HepG2 (cell line): ENCODE measurements around the gene PREX1. TPM values are rescaled to one million over a fixed set of nuclear protein-coding genes. Genes with fewer than 3 reads are reported as not detected.

Experiments
- ATAC-seq: fragments of 200-7000 bp; cut with Tn5 transposase; 3 replicates; pipeline ENCODE4 v1.9.1; 2020; ENCODE audit warnings: mild to moderate bottlenecking, moderate library complexity
- Bru-seq: library from RNA; stranded (reverse); fragments of 400-500 nt; gene quantifications from one replicate; lab custom pipeline; 2021; lab: Mats Ljungman, UMichigan
- BruChase-seq, 2 experiments: library from RNA; stranded (reverse); fragments of 400-500 nt; gene quantifications; one replicate each; lab custom pipeline; 2021; lab: Mats Ljungman, UMichigan
- BruUV-seq: library from RNA; stranded (reverse); fragments of 400-500 nt; replicated peaks from 2 replicates; lab custom pipeline; 2021; lab: Mats Ljungman, UMichigan
- CTCF ChIA-PET: fragments of 300-600 bp; formaldehyde crosslinking; extraction: SDS; loops from one replicate; lab custom pipeline; 2021; ENCODE audit warnings: low total read pairs, inconsistent platforms, low intra/inter-chr PET ratio; lab: Yijun Ruan, JAX
- POLR2A ChIA-PET: fragments of 350-600 bp; sonication (Branson Sonifier 250); formaldehyde crosslinking; loops from one replicate; lab custom pipeline; 2020; ENCODE audit warnings: antibody characterized with exemption, inconsistent platforms; lab: Yijun Ruan, JAX
- DNase-seq: peaks from one replicate; pipeline ENCODE4 v3.0.0-alpha.2; 2015; ENCODE audit warnings: low spot score
- FAIRE-seq: peaks from 3 replicates; lab custom pipeline; 2011; peaks lifted over from hg19 to GRCh38; lab: Jason Lieb, UNC
- H2AFZ ChIP-seq: one replicate; pipeline ENCODE4 v1.6.1; 2011; ENCODE audit warnings: low read length, inconsistent platforms
- H3K27ac ChIP-seq: fragments of 300-600 bp; 3 replicates; pipeline ENCODE4 v1.8.0; 2011; ENCODE audit warnings: mixed run types, mild to moderate bottlenecking, mixed read lengths, low read length, inconsistent platforms; ENCODE audit not compliant: insufficient read depth; ENCODE audit errors: extremely low read length
- H3K27me3 ChIP-seq, 2 experiments: fragments of 200-600 bp in 1 of 2; 2 replicates in 1 of 2; 3 replicates in 1 of 2; pipeline versions ENCODE4 v1.6.0 to v1.8.0; 2011; ENCODE audit warnings: low read length in 2 of 2, mild to moderate bottlenecking in 2 of 2, moderate library complexity in 2 of 2, inconsistent platforms in 1 of 2; ENCODE audit not compliant: insufficient read depth in 2 of 2, control insufficient read depth in 1 of 2
- H3K36me3 ChIP-seq, 2 experiments: fragments of 200-600 bp in 1 of 2; replicated peaks in 1 of 2; 2 replicates in 1 of 2; 3 replicates in 1 of 2; pipeline versions ENCODE4 v1.5.1 to v1.8.0; 2011; ENCODE audit warnings: low read length in 2 of 2, inconsistent platforms in 1 of 2; ENCODE audit not compliant: insufficient read depth in 2 of 2, control insufficient read depth in 1 of 2
- H3K4me1 ChIP-seq: 2 replicates; pipeline ENCODE4 v1.5.1; 2012; ENCODE audit warnings: low read length, inconsistent platforms; ENCODE audit not compliant: insufficient read depth
- H3K4me2 ChIP-seq: 2 replicates; pipeline ENCODE4 v1.6.0; 2011; ENCODE audit warnings: low read depth, low read length, inconsistent platforms
- H3K4me3 ChIP-seq, 3 experiments: fragments of 200-600 bp in 1 of 3; sonication (generic), shearing (Covaris generic) in 1 of 3; replicated peaks in 1 of 3; 2 replicates each; pipeline ENCODE4 v1.5.1; 2011 to 2016; ENCODE audit warnings: low read length in 3 of 3, inconsistent platforms in 2 of 3, low read depth in 2 of 3, mild to moderate bottlenecking in 2 of 3, control low read depth in 1 of 3, mixed read lengths in 1 of 3; ENCODE audit not compliant: insufficient read depth in 1 of 3
- H3K79me2 ChIP-seq: one replicate; pipeline ENCODE4 v1.6.1; 2011; ENCODE audit warnings: low read length, inconsistent platforms; ENCODE audit not compliant: insufficient read depth
- H3K9ac ChIP-seq: 2 replicates; pipeline ENCODE4 v1.6.0; 2011; ENCODE audit warnings: mild to moderate bottlenecking, low read depth, low read length, inconsistent platforms; ENCODE audit not compliant: insufficient read depth
- H3K9me3 ChIP-seq: 2 replicates; pipeline ENCODE4 v1.5.1; 2012; ENCODE audit warnings: mild to moderate bottlenecking, low read length
- H4K20me1 ChIP-seq: 2 replicates; pipeline ENCODE4 v1.6.0; 2011; ENCODE audit warnings: inconsistent platforms, mild to moderate bottlenecking, low read length, moderate library complexity; ENCODE audit not compliant: insufficient read depth
- ATF7 ChIP-seq, 2 experiments: fragments of 450-650 bp in 1 of 2; sonication (generic) in 1 of 2; formaldehyde crosslinking in 1 of 2; IDR thresholded peaks; 2 replicates each; pipeline versions ENCODE4 v1.4.0 to v1.6.1; 2016 to 2020; ENCODE audit warnings: antibody characterized with exemption in 1 of 2, mild to moderate bottlenecking in 1 of 2, missing genetic modification reagents in 1 of 2
- MAZ ChIP-seq, 2 experiments: sonication (generic) in 1 of 2; formaldehyde crosslinking in 1 of 2; IDR thresholded peaks; 2 replicates each; pipeline versions ENCODE4 v1.5.0 to v1.6.1; 2012 to 2020; ENCODE audit warnings: low read depth in 2 of 2, mild to moderate bottlenecking in 2 of 2, borderline replicate concordance in 1 of 2, improper control_type of control experiment in 1 of 2, low read length in 1 of 2, missing genetic modification reagents in 1 of 2, moderate library complexity in 1 of 2
- NR2C2 ChIP-seq: sonication (generic); formaldehyde crosslinking; IDR thresholded peaks from 2 replicates; pipeline ENCODE4 v1.4.0; 2020; ENCODE audit warnings: missing genetic modification reagents, mild to moderate bottlenecking, moderate library complexity, borderline replicate concordance
- NRL ChIP-seq: sonication (generic); formaldehyde crosslinking; IDR thresholded peaks from 2 replicates; pipeline ENCODE4 v1.5.0; 2020; ENCODE audit warnings: missing genetic modification reagents, mild to moderate bottlenecking, moderate library complexity, borderline replicate concordance
- WGBS: methylation state at CpG from one replicate; pipeline ENCODE4 v1.1.6; 2017; ENCODE audit warnings: low lambda C conversion rate; 5-methylcytosine and 5-hydroxymethylcytosine counted together
- in situ Hi-C: cut with HindIII; loops from 2 replicates; pipeline ENCODE4 v1.10.0; 2017; ENCODE audit warnings: low pct_unique_long_range_greater_than_20kb; ENCODE audit not compliant: extremely low pct_ligation_motif_present
- intact Hi-C: fragments of 100-400 bp; cut with micrococcal nuclease; formaldehyde crosslinking; loops from one replicate; pipeline ENCODE4 v1.10.0; 2022; ENCODE audit not compliant: unreplicated experiment
- long read RNA-seq, 2 experiments: library from RNA in 1 of 2; library from polyadenylated mRNA in 1 of 2; stranded (forward) in 1 of 2; unstranded in 1 of 2; transcript quantifications; one replicate each; pipeline ENCODE4 v2.0.0, GENCODE V29; 2019 to 2022
- polyA minus RNA-seq, 3 experiments: library from RNA; depleted of rRNA, polyadenylated mRNA; stranded (reverse); fragments of >200 nt; gene quantifications; 2 replicates each; pipeline ENCODE4 v1.2.3, GENCODE V29; 2011; ENCODE audit warnings: low replicate concordance in 1 of 3
- polyA plus RNA-seq, 8 experiments: library from polyadenylated mRNA; depleted of rRNA in 3 of 8; stranded (reverse) in 7 of 8; unstranded in 1 of 8; fragments of >200 nt; fragmentation: Illumina TruSeq in 4 of 8; extraction: Trizol in 4 of 8; gene quantifications; 2 replicates each; pipeline versions ENCODE4 v1.2.1 to v1.2.3, GENCODE V29; 2011 to 2016; ENCODE audit warnings: low read depth in 4 of 8, missing spikeins in 1 of 8, mixed read lengths in 1 of 8; ENCODE audit not compliant: insufficient read depth in 1 of 8
- total RNA-seq, 5 experiments: library from RNA; depleted of rRNA; stranded (reverse); fragments of >200 nt; fragmentation: Illumina TruSeq; extraction: Trizol; gene quantifications; 2 replicates each; pipeline ENCODE4 v1.2.3, GENCODE V29; 2016; ENCODE audit warnings: low read depth in 1 of 5
- TF ChIP-seq, protein P1 (sequence below): IDR thresholded peaks from 2 replicates; pipeline ENCODE4 v1.6.1; 2012; ENCODE audit warnings: inconsistent platforms
- TF ChIP-seq, protein P2 (sequence below): sonication (generic); formaldehyde crosslinking; IDR thresholded peaks from 2 replicates; pipeline ENCODE4 v1.5.1; 2020; ENCODE audit warnings: mild to moderate bottlenecking, missing genetic modification reagents, moderate library complexity

PREX1 gene, protein sequence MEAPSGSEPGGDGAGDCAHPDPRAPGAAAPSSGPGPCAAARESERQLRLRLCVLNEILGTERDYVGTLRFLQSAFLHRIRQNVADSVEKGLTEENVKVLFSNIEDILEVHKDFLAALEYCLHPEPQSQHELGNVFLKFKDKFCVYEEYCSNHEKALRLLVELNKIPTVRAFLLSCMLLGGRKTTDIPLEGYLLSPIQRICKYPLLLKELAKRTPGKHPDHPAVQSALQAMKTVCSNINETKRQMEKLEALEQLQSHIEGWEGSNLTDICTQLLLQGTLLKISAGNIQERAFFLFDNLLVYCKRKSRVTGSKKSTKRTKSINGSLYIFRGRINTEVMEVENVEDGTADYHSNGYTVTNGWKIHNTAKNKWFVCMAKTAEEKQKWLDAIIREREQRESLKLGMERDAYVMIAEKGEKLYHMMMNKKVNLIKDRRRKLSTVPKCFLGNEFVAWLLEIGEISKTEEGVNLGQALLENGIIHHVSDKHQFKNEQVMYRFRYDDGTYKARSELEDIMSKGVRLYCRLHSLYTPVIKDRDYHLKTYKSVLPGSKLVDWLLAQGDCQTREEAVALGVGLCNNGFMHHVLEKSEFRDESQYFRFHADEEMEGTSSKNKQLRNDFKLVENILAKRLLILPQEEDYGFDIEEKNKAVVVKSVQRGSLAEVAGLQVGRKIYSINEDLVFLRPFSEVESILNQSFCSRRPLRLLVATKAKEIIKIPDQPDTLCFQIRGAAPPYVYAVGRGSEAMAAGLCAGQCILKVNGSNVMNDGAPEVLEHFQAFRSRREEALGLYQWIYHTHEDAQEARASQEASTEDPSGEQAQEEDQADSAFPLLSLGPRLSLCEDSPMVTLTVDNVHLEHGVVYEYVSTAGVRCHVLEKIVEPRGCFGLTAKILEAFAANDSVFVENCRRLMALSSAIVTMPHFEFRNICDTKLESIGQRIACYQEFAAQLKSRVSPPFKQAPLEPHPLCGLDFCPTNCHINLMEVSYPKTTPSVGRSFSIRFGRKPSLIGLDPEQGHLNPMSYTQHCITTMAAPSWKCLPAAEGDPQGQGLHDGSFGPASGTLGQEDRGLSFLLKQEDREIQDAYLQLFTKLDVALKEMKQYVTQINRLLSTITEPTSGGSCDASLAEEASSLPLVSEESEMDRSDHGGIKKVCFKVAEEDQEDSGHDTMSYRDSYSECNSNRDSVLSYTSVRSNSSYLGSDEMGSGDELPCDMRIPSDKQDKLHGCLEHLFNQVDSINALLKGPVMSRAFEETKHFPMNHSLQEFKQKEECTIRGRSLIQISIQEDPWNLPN (N-terminal part only)
- total RNA-seq (2016; rRNA removed; fragmentation: Illumina TruSeq; extraction: Trizol) (0.02 and 0.06 TPM in 2 replicates), polyA plus RNA-seq (2011; rRNA removed) (0.04 and 0.05 TPM in 2 replicates), polyA minus RNA-seq (2011; rRNA and poly(A)+ RNA removed; ENCODE audit: low replicate concordance) (0.08 and 15.2 TPM in 2 replicates), Bru-seq, nascent RNA (percentile 15 among the genes with signal in this experiment), BruChase-seq, experiment 1, labeled RNA remaining after a 6-hour chase (percentile 15 among the genes with signal in this experiment), BruChase-seq, experiment 2, labeled RNA remaining after a 2-hour chase (percentile 17 among the genes with signal in this experiment)
- total RNA-seq (2016; cell fraction: cytosol; rRNA removed; fragmentation: Illumina TruSeq; extraction: Trizol; ENCODE audit: low read depth): under 0.01 TPM in 1 of 2 replicates, not detected in the other
- total RNA-seq (2016; cell fraction: insoluble cytoplasmic fraction; rRNA removed; fragmentation: Illumina TruSeq; extraction: Trizol): 0.02 TPM in 1 of 2 replicates, not detected in the other
- 0.03 and 0.56 TPM in 2 replicates for total RNA-seq (2016; cell fraction: membrane; rRNA removed; fragmentation: Illumina TruSeq; extraction: Trizol)
- total RNA-seq (2016; cell fraction: nucleus; rRNA removed; fragmentation: Illumina TruSeq; extraction: Trizol): not detected in 2 replicates
- 0.03 and 0.07 TPM in 2 replicates for polyA plus RNA-seq (2011; cell fraction: cytosol; rRNA removed)
- 0.17 and 0.19 TPM in 2 replicates for polyA plus RNA-seq (2011; cell fraction: nucleus; rRNA removed)
- 0.03 and 0.05 TPM in 2 replicates for polyA plus RNA-seq (2012)
- polyA plus RNA-seq (2016; cell fraction: cytosol; fragmentation: Illumina TruSeq; extraction: Trizol; ENCODE audit: low read depth): 0.02 TPM in 1 of 2 replicates, not detected in the other
- not detected in 2 replicates for polyA plus RNA-seq (2016; cell fraction: insoluble cytoplasmic fraction; fragmentation: Illumina TruSeq; extraction: Trizol; ENCODE audit: low read depth)
- polyA plus RNA-seq (2016; cell fraction: membrane; fragmentation: Illumina TruSeq; extraction: Trizol; ENCODE audit: low read depth): not detected in 2 replicates
- polyA plus RNA-seq (2016; cell fraction: nucleus; fragmentation: Illumina TruSeq; extraction: Trizol; ENCODE audit: insufficient read depth, low read depth): not detected in 2 replicates
- polyA minus RNA-seq (2011; cell fraction: cytosol; rRNA and poly(A)+ RNA removed): 0.20 and 0.44 TPM in 2 replicates
- polyA minus RNA-seq (2011; cell fraction: nucleus; rRNA and poly(A)+ RNA removed): 0.12 and 0.13 TPM in 2 replicates
- long read RNA-seq, experiment 1: 0 reads
- long read RNA-seq, experiment 2: 0 reads

DNA sequence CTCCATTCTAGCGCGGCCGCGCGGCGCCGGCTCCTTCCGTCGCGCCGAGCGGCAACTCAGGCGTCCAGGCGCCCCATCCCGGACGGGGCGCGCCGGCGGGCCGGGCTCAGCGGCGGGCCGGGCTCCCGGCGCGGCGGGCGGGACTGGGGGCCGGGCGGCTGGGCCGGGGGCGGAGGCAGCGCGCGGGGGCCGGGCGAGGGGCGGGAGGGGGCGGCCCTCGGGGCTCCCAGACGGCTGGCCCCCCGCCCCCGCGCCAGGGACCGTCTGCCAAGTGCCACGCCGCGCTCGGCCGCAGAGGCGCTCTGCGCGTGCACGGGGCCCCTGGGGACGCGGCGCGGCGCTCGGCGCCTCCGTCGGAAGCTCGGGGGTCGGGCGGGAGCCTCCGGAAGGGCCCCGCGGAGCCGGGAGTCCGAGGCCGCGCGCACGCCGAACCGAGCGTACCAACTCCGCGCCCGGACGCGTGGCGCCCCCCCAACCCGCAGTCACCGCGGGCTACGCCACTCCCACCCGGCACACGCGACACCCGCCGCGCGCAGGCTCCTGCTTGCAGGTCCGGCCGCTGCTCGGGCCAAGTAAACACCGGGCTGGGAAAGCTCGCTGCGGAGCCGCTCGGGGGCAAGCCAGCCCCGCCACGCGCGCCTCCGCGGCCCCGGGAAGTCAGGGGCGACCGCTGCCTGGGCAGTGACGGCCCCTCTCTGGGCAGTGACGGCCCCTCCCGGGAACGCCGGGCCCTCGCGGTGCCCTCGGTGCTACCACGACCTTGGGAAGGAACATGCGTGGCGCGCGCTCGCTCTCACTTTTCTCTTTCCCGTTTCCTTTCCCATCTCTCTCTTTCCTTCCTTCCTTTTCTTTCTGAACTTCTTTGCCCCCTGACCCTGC, at the start of gene PREX1:
Gene PREX1 (minus strand): TSS at position 145 of the 879 bp plus-strand sequence. CDS start 139 bp downstream, at position 6.
- peaks cover 30 to 87% of the 10 kb centered on the region in 2 experiments for H3K27me3 ChIP-seq
- POLR2A ChIA-PET: no interaction called here
- no peaks in the 10 kb centered on the region for H3K79me2 ChIP-seq
- CTCF ChIA-PET: no interaction called here
- H3K9ac ChIP-seq: no peak within 1 kb of the TSS
- no peak for DNase-seq
- no peaks in the 10 kb centered on the region for H3K36me3 ChIP-seq
- in situ Hi-C loops: no loop called here
- H3K9me3 ChIP-seq: no peaks in the 10 kb centered on the region
- BruUV-seq: no TSS peak
- no peak within 1 kb of the TSS for H2AFZ ChIP-seq
- no peak within 1 kb of the TSS for H3K27ac ChIP-seq
- H3K4me1 ChIP-seq: no peaks in the 10 kb centered on the region
- H4K20me1 ChIP-seq: peaks cover 3% of the 10 kb centered on the region; the same call in 1 of the 2 replicates
- peak within 1 kb of the TSS; percentile 12 to 64 (median 47); a peak in 4 of 6 replicates for H3K4me3 ChIP-seq
- intact Hi-C loops: no loop called here
- FAIRE-seq: no peak
- peak; percentile 66 for ATAC-seq
- peak within 1 kb of the TSS; percentile 53 for H3K4me2 ChIP-seq
- 23% methylated on average over 15 of the region's 128 CpGs for WGBS
- peak; percentile 43; the same call in 1 of the 2 replicates for TF ChIP-seq NRL (CRISPR knock-in tag)
- TF ChIP-seq, protein P1, sequence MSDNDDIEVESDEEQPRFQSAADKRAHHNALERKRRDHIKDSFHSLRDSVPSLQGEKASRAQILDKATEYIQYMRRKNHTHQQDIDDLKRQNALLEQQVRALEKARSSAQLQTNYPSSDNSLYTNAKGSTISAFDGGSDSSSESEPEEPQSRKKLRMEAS: peak; percentile 30; the same call in 1 of the 2 replicates
- no peak for TF ChIP-seq MAZ (IDR thresholded peaks at IDR 0.05; ENCODE audit: borderline replicate concordance, low read depth, low read length)
- TF ChIP-seq MAZ (CRISPR knock-in tag; IDR thresholded peaks at IDR 0.05; ENCODE audit: low read depth): 0 out of 2 replicates have a peak, but pooled peaks have one; percentile 25
- TF ChIP-seq NR2C2 (CRISPR knock-in tag): 0 out of 2 replicates have a peak, but pooled peaks have one; percentile 30
- TF ChIP-seq ATF7 (IDR thresholded peaks at IDR 0.05): no peak
- TF ChIP-seq ATF7 (CRISPR knock-in tag; IDR thresholded peaks at IDR 0.05): no peak
- TF ChIP-seq, protein P2, sequence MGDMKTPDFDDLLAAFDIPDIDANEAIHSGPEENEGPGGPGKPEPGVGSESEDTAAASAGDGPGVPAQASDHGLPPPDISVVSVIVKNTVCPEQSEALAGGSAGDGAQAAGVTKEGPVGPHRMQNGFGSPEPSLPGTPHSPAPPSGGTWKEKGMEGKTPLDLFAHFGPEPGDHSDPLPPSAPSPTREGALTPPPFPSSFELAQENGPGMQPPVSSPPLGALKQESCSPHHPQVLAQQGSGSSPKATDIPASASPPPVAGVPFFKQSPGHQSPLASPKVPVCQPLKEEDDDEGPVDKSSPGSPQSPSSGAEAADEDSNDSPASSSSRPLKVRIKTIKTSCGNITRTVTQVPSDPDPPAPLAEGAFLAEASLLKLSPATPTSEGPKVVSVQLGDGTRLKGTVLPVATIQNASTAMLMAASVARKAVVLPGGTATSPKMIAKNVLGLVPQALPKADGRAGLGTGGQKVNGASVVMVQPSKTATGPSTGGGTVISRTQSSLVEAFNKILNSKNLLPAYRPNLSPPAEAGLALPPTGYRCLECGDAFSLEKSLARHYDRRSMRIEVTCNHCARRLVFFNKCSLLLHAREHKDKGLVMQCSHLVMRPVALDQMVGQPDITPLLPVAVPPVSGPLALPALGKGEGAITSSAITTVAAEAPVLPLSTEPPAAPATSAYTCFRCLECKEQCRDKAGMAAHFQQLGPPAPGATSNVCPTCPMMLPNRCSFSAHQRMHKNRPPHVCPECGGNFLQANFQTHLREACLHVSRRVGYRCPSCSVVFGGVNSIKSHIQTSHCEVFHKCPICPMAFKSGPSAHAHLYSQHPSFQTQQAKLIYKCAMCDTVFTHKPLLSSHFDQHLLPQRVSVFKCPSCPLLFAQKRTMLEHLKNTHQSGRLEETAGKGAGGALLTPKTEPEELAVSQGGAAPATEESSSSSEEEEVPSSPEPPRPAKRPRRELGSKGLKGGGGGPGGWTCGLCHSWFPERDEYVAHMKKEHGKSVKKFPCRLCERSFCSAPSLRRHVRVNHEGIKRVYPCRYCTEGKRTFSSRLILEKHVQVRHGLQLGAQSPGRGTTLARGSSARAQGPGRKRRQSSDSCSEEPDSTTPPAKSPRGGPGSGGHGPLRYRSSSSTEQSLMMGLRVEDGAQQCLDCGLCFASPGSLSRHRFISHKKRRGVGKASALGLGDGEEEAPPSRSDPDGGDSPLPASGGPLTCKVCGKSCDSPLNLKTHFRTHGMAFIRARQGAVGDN: peak; percentile 59
